Stimulated activated CD8-positive, alpha-beta memory T cell treated with anti-CD3 and anti-CD28 coated beads, Interleukin-12 subunit alpha, Interleukin-12 subunit beta, amount 100 ng/mL, for 24 hours (primary cell): ENCODE data around the gene CRYBB1.

Source experiments
- DNase-seq: peaks from one replicate; pipeline ENCODE4 v3.0.0-alpha.2; 2020; ENCODE audit errors: extremely low read depth

Gene CRYBB1

GRCh38 chr22:26606611-26607010 is 11.2 kb downstream of the CRYBB1 start:
- no peak for DNase-seq

DNA sequence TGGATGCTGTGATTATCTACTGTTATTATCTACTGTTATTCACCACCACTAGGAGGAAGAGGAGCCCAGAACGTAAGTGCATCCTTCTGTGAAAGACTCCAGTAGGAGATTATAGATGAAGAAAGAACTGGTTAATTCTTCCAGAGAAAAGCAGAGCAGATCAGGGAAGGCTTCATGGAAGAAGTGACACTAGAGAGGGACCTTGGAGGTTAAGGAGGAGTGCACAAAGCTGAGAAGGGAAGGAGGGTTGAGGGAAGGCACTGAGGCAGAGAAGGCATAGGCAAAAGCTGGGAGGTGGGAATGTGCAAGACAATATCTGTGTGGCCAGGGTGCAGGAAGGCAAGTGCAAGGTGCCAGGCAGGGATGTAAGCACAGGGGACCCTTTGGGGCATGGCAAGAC is 13.5 kb downstream of the CRYBB1 start:
- no peak for DNase-seq

DNA sequence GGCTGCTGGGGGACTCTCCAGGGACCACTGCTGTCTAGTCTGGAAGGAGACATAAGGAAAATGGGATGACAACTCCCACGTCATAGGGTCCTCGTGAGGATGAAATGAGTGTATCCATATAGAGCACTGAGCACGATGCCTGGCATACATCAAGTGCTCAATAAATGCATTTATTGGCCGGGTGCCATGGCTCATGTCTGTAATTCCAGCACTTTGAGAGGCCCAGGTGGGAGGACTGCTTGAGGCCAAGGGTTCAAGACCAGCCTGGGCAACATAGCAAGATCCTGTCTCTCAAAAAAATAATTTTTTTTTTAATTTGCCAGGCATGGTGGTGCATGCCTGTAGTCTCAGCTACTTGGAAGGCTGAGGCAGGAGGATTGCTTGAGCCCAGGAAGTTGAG is 15.7 kb downstream of the CRYBB1 start:
- DNase-seq, result no peak

DNA sequence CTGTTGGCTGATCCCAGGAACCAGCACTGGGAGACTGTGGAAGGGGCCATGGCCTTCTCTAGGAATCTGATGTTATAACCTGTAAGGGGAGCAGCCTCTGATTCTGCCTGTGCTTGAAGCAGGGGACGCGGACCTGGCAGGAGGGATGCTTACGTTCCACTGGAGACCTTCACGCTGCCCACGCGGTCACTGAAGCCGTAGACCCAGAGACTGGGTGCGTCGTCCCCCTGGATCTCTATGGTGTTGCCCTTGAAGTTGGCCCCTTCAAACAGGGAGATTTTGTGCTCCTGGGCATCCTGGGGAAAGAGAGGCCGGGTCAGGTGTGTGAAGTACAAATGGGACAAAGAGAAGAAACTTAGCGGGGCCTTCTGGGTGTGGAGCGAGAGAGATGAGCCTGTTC is 16.1 kb downstream of the CRYBB1 start:
- DNase-seq, result no peak

DNA sequence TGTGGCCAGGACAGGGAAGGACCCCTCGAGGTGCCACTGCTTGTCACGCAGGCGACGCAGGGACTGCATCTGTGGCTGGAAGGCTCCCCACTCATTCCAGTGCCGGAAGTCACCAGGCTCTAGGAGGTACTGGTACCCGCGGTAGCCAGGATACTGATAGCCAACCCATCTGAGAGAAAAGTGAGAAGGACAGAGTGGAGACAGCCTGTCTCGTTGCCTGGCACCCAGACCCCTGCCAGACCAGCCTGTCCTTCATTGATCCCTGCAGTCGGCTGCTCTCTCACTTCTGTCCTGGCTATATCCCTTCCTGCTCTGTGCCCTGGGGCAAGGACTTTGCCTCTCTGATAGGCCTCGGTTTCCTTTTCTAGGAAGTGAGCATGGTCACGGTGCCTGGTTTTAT is 18.3 kb downstream of the CRYBB1 start:
- no peak for DNase-seq

DNA sequence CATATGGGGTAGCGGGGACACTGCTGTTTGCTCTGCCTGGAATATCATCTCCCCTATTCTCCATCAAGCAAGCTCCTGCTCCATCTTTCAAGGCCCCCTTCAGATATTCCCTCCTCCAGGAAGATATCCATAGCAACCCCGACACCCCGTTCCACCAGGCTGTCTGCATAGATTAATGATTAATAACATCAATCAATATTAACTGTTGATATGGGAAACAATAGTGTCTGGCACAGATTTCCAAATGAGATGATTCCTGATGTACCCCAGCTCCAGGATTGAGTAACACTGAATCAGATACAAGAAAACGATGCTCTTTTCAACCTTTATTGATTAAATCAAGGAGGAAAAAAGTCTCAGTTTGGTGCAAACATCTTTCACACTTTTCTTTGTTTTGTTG is 20.3 kb downstream of the CRYBB1 start:
- no peak for DNase-seq

- DNase-seq, result no peak
Measured at GRCh38 chr22:26597026-26597425, 20.8 kb downstream of the CRYBB1 start.

GRCh38 chr22:26593763-26594162 is 24.1 kb downstream of the CRYBB1 start:
- no peak for DNase-seq

DNA sequence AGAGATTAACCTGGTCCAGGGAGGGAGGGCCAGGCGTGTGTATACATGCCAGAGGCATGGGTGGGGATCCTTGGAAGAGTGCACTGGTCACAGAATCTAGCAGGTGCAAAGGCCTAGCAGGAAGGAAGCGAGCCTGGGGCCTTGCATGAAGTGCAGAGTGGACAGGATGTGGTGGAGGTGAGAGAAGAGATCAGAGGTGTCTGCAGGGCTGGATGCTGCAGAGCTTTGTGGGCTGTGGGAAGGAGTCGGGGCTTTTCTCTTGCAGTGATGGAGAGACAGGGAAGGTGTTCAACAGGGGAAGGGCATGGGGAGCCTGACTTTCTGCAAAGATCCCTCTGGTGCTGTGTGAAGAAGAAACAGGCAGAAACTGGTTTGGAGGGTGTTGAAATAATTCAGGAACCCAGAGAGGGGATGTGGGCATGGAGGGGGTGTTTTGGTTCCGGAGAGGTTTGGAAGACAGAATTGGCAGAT is 25.4 kb downstream of the CRYBB1 start:
- DNase-seq, result no peak

- DNase-seq, result no peak
Measured at GRCh38 chr22:26589845-26590736, 27.7 kb downstream of the CRYBB1 start, which contains the start of gene TPST2. TPST2 (minus strand) TSS chr22:26590132; CDS start chr22:26541630, 48,502 bp downstream.

DNA sequence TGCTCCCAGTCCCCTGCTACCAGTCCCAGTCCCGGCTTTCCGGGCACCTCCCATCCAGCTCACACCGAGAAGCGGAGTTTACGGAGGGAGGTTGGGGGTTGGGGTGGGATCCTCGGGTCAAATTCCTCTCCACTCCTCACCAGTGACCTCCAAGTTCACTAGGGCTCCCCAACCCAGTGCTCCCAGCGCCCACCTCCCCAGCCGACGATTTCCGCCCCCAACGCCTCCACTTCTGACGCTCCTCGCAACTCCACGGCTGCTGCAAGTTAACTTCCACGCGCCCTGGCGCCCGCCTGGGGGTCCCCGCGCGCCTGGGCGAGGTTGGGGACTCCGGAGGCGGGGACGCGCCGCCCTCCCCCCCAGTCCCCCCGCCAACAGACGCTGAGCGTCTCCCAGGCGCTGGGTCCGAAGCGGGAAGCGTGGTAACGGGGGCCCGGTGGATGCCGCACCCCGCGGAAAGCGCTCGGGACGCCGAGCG is 28.4 kb downstream of the CRYBB1 start:
- DNase-seq, result no peak

- no peak for DNase-seq
Measured at GRCh38 chr22:26588729-26589366, 29.0 kb downstream of the CRYBB1 start.

DNA sequence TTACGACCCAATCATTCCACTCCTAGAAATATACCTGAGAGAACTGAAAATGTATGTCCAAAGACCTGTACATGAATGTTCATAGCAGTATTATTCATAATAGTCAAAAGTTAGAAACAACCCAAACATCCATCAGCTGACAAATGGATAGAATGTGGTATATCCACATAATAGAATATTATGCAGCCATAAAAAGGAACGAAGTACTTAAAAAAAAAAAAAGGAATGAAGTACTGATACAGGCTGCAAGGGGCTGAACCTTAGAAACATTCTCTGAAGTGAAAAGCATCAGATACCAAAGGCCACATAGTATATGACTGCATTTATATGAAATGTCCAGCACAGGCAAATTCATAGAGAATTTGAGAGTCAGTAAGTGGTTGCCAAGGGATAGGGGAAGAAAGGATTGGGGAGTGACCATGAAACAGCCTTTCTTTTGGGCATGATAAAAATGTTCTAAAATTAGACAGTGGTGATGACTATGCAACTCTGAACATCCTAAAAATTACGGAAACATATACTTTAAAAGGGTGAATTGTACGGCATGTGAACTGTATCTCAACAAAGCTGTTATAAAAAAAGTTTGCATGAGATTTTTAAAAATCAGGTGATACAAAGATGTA is 29.7 kb downstream of the CRYBB1 start:
- DNase-seq, result no peak

GRCh38 chr22:26586556-26587325 is 31.1 kb downstream of the CRYBB1 start:
- DNase-seq, result no peak

GRCh38 chr22:26585104-26585790 is 32.6 kb downstream of the CRYBB1 start:
- no peak for DNase-seq

DNA sequence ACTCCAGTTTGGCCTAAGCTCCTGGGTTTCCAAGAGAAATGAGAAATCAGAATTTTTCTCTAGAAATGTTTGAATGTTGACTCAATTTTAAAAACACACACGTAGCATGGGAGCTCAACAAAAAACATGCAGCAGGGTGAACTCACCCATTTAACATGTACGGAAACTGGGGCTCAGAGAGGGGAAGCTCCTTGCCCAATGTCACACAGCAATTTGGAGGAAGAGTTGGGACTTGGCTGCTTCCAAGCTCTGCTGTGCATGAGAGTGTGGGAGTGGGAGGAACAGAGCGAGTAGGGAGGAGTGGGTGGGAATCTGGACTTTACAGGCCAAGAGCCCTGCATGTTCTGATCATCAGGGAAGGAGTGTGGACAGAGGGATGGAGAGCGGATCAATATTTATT is 33.8 kb downstream of the CRYBB1 start:
- DNase-seq, result no peak

- DNase-seq, result no peak
Measured at GRCh38 chr22:26581633-26582168, 36.1 kb downstream of the CRYBB1 start.

GRCh38 chr22:26581026-26581425 is 36.8 kb downstream of the CRYBB1 start:
- no peak for DNase-seq

- no peak for DNase-seq
Measured at GRCh38 chr22:26580240-26580962, 37.4 kb downstream of the CRYBB1 start.

GRCh38 chr22:26579331-26579886 is 38.4 kb downstream of the CRYBB1 start:
- no peak for DNase-seq
